Hypothalamus (tissue), 51 donors: ENCODE measurements around the gene IGFBP6.
A peak's percentile ranks its signal among the peaks of the same experiment; 100 is the strongest.

ENCODE experiments used
- DNase-seq, 51 donors: peaks; one replicate each; lab custom pipeline; 2025; lab: John Stamatoyannopoulos, UW

IGFBP6 gene

DNA sequence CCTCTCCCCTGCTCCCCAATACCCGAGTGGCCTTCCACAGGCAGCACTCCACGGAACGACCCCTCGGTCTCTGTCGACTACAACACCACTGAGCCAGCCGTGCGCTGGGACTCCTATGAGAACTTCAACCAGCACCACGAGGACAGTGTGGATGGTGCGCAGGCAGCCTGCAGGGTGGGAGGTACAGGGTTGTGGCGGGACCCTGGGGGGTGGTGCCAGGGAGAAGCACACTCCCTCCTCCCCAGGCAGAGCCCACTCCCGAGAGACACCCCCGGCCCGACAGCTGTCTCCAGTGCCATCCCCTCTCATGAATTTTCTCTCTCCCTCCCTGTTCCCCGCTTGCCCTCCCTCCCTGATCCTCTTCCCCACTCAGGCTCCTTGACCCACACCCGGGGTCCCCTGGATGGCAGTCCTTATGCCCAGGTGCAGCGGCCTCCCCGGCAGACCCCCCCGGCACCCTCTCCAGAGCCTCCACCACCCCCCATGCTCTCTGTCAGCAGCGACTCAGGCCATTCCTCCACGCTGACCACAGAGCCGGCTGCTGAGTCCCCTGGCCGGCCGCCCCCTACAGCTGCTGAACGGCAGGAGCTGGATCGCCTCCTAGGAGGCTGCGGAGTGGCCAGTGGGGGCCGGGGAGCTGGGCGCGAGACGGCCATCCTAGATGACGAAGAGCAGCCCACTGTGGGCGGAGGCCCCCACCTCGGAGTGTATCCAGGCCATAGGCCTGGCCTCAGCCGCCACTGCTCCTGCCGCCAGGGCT, 38.6 kb upstream of the IGFBP6 start:
- DNase-seq, result no peak

DNA sequence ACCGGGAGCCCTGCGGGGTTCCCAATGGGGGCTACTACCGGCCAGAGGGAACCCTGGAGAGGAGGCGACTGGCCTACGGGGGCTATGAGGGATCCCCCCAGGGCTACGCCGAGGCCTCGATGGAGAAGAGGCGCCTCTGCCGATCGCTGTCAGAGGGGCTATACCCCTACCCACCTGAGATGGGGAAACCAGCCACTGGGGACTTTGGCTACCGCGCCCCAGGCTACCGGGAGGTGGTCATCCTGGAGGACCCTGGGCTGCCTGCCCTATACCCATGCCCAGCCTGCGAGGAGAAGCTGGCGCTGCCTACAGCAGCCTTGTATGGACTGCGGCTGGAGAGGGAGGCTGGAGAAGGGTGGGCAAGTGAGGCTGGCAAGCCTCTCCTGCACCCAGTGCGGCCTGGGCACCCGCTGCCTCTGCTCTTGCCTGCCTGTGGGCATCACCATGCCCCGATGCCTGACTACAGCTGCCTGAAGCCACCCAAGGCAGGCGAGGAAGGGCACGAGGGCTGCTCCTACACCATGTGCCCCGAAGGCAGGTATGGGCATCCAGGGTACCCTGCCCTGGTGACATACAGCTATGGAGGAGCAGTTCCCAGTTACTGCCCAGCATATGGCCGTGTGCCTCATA, 37.9 kb upstream of the IGFBP6 start:
- no peak for DNase-seq

DNA sequence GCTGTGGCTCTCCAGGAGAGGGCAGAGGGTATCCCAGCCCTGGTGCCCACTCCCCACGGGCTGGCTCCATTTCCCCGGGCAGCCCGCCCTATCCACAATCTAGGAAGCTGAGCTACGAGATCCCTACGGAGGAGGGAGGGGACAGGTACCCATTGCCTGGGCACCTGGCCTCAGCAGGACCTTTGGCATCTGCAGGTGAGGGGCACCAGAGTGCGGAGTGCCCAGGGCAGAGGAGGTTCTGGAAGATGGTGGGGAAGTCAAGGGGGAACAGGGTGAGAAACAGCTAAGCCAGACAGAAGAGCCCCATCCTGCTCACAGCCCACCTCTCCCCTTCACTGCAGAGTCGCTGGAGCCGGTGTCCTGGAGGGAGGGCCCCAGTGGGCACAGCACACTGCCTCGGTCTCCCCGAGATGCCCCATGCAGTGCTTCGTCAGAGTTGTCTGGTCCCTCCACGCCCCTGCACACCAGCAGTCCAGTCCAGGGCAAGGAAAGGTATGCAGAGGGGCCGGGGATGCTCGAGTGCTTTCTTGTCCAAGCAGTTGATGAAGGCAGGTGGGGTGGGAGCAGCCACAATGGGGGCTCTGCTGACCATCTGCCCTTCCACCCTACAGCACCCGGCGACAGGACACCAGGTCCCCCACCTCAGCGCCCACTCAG, 37.3 kb upstream of the IGFBP6 start:
- no peak for DNase-seq

DNA sequence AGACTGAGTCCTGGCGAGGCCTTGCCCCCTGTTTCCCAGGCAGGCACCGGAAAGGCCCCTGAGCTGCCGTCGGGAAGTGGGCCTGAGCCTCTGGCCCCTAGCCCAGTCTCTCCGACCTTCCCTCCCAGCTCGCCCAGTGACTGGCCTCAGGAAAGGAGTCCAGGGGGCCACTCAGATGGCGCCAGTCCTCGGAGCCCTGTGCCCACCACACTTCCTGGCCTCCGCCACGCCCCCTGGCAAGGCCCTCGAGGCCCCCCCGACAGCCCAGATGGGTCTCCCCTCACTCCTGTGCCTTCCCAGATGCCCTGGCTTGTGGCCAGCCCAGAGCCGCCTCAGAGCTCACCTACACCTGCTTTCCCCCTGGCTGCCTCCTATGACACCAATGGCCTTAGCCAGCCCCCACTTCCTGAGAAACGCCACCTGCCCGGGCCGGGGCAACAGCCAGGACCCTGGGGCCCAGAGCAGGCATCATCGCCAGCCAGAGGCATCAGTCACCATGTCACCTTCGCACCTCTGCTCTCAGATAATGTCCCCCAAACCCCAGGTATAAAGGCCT, 36.7 kb upstream of the IGFBP6 start:
- no peak for DNase-seq

DNA sequence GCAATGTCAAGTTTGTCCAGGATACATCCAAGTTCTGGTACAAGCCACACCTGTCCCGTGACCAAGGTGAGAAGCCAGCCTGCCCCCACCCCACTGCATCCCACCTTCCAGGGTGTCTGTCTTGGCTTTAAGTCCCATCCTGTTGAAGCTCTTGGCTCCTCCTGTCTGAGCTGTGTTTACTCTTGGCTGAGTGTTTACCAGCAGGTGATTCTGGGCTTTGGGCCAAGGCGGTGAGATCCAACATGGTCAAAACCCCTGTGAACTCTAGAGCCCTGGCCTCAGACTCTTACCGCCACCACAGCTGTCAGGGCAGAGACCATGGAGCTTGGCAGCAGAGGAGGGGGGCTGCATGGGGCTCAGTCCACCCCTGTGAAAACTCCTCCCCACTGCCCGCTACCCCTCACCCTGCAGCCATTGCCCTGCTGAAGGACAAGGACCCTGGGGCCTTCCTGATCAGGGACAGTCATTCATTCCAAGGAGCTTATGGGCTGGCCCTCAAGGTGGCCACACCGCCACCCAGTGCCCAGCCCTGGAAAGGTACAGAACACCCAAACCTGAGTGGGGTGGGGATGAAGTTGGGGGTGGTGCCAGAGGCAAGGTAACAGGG, 36.0 kb upstream of the IGFBP6 start:
- DNase-seq, result no peak

DNA sequence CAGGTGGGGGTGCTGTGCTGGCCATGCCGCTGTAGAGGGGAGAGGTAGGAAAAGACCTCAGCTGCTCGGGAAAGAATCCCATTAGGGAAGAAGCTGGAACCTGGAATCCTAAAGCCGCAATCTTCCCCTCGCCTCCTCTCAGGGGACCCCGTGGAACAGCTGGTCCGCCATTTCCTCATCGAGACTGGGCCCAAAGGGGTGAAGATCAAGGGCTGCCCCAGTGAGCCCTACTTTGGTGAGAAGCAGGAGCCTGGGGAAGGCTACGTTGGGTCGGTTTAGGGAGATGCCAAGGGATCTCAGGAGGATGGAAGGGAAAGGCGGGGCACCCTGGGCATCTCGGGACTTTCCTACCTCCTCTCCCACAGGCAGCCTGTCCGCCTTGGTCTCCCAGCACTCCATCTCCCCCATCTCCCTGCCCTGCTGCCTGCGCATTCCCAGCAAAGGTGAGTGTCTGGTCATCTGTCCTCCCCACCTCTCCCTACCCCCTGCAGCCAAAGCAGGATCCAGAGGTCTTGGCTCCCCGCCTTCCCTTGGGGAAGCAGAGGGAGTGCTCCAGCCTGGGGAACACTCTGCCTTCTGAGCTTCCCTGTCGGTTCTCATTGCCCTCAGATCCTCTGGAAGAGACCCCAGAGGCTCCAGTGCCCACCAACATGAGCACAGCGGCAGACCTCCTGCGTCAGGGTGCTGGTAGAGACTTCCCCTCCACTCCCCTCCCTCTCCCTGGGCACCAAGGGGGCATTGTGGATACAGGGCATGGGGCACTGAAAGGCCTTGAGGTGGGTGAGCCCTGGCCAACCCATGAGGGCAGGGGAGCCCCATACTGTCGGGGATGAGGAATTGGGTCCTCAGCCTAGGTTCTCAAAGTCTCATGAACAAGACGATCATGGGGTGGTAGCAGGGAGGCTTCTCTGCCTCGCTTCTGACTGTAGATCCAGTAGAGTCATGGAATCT, 35.2 kb upstream of the IGFBP6 start:
- no peak for DNase-seq

DNA sequence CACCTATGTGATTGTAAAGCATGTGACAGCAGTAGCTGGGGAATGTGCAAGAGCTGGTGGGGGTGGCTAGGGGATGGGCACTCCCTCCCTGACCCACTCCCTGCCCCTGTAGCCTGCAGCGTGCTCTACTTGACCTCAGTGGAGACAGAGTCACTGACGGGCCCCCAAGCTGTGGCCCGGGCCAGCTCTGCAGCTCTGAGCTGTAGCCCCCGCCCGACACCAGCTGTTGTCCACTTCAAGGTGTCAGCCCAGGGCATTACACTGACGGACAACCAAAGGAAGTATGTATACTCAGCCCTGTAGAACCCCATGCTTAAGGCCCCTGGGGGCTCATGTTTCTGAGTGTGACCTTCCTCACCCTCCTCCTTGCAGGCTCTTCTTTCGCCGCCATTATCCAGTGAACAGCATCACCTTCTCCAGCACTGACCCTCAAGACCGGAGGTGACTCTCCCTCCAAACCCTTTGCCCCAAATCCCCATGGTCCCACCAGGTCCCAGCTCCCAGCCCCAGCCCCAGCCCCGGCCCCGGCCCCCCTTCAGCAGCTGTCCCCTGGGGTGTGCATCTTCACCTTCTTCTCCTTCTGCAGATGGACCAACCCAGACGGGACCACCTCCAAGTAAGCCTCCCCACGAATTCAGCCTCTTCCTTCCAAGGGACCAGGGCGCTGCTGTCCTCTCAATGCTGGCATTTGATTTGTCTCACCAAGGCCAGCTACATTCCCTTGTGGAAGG, 34.3 kb upstream of the IGFBP6 start:
- no peak for DNase-seq

DNA sequence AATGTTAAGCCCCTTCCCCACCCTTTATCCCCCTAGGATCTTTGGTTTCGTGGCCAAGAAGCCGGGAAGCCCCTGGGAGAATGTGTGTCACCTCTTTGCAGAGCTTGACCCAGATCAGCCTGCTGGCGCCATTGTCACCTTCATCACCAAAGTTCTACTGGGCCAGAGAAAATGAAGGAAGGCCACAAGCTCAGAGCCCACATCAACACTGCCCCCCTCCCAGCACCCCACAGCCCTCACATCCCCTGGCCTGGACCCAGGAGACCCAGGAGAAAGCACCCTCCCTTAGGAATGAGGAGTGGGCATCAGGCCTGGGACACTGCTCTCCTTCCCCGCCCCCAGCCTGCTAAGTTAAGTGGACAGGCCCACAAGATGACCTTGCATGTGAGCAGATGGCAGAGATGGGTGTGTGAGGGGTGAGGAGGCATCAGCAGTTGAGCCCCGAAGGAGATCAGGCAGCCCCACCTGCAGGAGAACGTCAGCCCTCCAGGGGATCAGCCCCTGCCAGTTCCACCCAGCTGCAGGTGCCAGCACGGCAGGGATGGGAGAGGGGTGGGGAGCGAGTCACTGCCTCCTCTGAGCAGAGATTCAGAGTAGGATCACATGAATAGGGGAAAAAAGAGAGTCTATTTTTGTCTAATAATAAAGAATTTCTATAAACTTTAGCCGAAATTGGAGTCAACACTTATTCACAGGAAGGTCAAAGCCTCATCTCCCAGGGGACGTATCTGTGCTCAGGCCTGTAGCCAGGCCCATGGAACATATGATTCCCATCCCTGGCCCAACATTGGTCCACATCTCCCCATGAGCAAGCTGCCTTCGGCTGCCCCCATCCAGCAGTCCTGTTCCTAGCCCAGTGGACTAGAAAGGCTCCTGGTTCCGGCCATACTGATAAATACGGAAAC, 33.5 kb upstream of the IGFBP6 start:
- DNase-seq, result peak in 1 of 51 donors; percentile 20

DNA sequence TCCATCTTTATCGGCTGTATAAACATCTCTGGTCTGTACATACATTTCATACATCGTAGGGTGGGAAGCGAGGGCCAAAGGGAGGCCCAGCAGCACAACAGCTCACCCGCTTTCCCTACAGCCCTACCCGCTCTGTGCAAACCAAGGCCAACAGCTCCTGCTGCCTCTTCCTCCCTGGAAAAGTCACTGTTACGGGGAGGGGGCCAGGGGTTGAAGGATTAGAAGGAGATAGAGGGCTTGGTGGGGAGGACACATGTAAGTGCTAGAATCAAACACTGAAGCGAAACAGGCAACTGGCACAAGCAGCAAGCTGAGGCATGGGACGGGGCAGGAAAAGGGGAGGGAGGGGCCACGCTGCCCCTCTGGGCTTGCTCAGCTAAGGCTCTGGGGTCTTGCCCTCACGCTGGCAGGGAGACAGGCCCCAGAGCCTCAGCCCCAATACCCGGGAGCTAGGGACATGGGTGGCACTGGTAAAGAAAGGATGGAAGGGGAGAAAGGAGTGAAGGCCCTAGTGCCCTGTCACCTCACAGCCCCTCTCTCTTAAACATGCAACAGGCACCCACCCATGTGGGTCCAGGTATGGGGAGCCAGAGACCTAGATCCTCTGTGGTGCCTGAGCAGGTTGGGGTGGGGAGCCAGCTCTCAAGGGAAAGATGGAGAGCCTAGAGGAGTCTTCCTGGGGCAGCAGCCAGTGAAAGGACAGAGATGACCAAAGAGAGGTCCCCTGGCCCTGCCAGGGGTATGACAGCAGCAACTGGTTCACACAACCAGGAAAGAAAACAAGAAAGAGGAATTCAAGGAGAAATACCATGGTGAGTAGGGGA, 32.6 kb upstream of the IGFBP6 start:
- no peak for DNase-seq

DNA sequence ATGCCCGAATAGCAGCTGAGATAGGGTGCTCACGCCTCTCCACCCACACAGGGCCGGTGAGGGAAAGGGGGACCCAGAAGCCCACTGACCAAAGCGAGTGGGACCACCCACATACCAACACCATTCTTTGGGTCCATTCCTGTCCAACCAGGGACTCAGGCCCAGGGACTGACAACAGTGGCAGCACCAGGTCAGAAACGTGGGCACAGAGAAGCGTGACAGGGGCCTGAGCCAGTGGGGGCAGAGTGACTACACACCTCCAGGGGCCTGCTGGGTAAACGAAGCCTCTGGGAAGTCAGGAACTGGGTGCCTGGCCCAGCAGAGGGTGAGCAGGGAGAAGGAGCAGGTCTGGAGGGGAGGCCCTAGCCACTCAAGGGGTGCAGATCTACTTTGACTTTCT, 32.0 kb upstream of the IGFBP6 start:
- DNase-seq, result no peak

DNA sequence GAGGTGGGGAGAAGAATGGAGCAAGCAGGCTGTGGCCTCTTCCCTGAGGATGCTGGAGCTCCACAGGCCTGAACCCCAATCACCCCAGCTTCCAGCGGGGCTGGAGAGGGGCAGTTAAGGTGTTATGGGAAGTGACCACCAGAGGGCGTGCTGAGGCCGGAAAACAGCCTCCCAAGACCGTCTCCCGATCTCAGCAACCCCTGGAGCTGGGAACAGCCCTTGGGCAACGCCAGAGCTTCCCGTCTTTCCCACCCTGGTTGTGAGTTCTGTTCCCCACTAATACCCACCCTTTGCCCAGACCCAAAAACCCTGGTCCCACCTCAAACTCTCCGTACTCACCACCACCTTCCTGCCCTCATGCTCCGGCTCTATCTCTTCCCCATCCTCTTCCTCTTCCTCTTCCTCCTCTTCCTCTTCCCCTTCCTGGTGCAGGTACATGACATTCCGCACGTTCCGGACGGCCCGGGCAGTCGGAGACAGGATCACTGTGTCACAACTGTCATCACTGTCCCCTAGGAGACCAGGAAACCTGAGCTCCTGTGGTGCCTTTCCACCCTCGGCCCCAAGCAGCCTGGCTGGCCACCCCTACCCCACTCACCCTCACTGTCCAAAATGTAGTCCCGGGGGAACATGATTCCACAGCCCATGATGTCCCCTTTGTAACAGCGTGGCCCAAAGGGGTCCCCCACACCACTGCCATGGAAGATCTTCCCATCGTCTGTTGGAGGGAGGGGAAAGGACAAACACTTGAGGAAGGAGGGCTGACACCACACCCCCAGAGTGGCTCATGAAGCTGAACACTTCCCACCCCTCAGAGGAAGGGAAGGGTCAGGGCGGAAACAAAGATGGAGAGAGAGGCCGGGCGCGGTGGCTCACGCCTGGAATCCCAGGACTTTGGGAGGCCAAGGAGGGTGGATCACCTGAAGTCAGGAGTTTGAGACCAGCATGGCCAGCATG, 31.2 kb upstream of the IGFBP6 start:
- DNase-seq, result peak in 44 of 51 donors; percentile 14 to 81 (median 55)

DNA sequence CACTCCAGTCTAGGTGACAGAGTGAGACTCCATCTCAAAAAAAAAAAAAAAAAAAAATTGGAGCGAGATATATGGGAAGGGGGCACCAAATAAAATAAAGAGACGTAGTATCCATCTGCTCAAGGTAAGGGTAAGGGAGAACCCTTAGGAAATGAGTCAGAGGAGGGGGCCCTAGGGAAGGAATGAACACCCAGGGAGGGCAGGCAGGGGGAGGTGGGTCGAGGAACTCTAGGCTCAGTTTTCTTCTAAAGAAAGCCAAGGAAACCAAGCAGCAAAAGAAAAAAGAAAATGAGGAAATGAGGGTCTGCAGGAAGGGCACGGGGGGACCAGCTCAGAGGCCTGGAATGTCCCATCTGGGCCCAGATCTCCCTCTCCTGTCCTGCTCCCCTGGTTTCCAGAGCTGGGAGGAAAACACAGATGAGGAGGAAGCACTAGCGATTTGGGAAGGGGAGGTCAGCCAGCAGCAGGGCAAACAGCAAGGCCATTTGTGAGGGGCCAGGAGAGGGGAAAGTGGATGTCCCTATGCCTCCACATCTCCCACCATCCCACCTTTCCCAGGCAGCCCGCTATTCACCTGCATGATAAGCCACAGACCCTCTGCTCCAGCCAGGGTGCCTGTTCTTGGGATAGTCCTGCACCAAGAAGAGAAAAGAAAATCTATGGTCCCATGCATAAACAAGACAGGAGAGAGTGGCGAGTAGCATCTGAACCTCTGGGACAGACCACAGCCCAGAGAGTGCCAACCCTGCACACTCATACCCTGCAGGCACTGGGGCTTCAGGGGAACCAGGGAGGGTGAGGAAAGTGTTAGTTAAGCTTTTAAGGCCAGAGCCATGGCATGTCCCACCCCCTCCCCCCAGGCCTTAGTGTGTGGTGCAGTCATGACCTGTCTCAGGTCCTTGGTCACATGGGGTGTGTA, 30.1 kb upstream of the IGFBP6 start:
- no peak for DNase-seq

DNA sequence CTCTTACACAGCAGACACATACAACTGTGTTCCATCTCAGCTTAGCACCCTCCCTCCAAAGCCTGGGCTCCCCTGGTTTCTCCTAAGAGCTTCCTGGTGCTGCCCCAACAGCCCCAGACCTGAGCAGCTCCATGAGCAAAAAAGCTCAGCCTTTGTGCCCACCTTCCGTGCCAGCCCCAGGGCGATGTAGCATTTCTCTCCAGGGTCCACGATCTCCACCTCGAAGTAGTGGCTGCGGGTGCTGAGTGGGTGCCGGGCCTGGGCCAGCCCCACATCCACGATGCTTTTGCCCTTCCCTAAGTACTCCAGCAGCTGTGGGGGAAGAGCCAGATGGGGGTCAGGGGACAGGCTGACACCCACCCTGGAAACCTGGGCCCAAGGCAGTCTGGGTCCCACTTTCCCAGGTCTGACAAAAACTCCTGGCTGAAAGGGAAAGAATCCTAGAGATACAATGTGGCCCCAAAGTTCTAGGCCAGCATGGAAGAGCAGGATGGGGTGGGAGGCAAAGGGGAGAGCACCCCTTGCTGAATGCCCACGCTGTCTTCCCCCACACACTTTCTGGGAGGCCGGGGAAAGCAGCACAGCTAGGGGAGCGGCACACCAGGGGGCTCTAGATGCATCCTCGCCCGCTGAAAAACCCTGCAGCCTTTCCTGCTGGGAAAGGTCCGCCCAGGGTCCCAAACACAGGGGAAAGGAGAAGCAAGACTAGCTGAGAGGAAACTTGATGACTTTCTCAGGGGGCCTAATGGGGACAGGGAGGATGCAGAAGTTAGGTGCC, 29.3 kb upstream of the IGFBP6 start:
- DNase-seq, result no peak

DNA sequence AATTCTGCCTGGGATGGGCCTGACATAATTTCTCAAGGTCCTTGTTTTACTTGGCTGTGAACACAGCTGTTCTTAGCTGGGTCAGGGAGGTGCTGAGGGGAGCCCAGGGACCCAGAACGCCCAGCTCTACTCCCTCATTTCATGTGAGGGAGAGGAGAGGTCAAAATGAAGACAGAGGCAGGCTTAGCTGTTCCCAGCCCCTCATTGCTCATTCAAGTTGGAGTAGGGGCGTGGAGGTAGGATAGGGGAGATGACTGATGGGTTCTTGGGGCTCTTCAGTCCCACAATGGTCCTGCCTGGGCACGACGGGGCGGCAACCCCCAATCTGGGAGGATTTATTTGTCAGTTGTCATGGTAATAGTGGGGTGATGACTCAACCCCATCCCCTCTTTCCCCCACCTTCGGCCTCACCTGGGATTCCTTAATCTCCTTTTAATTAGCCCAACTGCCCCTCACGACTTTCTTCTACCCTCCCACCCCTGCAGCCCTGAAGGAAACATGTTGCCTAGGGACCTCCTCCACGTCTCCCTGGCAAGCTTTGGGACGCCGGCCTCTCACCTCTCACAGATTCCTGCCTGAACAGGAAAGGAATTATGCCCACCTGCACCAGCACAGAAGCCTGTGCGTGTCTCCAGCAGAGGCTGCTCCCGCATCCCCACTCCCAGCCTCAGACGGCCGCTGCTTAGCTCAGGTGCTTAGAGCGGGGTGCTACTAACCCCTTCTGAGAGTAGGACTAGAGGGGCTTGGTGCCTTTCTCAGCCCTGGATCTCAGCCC, 28.5 kb upstream of the IGFBP6 start:
- DNase-seq, result no peak
